Transverse colon (tissue), 4 donors: ENCODE measurements around the gene F13A1. TPM values are rescaled to one million over a fixed set of nuclear protein-coding genes. Genes with fewer than 3 reads are reported as not detected.

Experiments used
- DNase-seq: peaks from one replicate; pipeline ENCODE4 v3.0.0-alpha.2; 2019
- H3K27ac ChIP-seq, 4 donors: fragments of 200-600 bp; sonication (generic); 2 replicates each; pipeline ENCODE4 v1.5.1; 2016 to 2018; ENCODE audit warnings: inconsistent platforms in 4 of 4
- H3K27me3 ChIP-seq: fragments of 200-600 bp; sonication (generic); 2 replicates; pipeline ENCODE4 v1.5.1; 2017; ENCODE audit warnings: inconsistent platforms
- H3K36me3 ChIP-seq, 4 donors: fragments of 200-600 bp; sonication (generic); 2 replicates each; pipeline ENCODE4 v1.5.1; 2017 to 2019; ENCODE audit warnings: inconsistent platforms in 4 of 4
- H3K4me1 ChIP-seq, 4 donors: fragments of 200-600 bp; sonication (generic); 2 replicates each; pipeline ENCODE4 v1.5.1; 2017 to 2020; ENCODE audit warnings: inconsistent platforms in 4 of 4
- H3K4me3 ChIP-seq, 4 donors: fragments of 200-600 bp; sonication (generic); 1 replicate in 1 of 4; 2 replicates in 3 of 4; pipeline versions ENCODE4 v1.5.1 to v1.6.1; 2017 to 2019; ENCODE audit warnings: inconsistent platforms in 4 of 4
- H3K9me3 ChIP-seq, 2 donors: fragments of 200-600 bp; sonication (generic); 2 replicates each; pipeline ENCODE4 v1.5.1; 2017 to 2019; ENCODE audit warnings: inconsistent platforms in 2 of 2
- EP300 ChIP-seq: sonication (generic); formaldehyde crosslinking; IDR thresholded peaks from one replicate; pipeline ENCODE4 v1.6.1; 2017; ENCODE audit warnings: antibody characterized with exemption, low read depth
- POLR2A ChIP-seq: fragments of 450-650 bp; IDR thresholded peaks from one replicate; pipeline ENCODE4 v1.6.1; 2016; ENCODE audit warnings: antibody characterized with exemption, mild to moderate bottlenecking, moderate library complexity
- POLR2AphosphoS5 ChIP-seq, 3 donors: sonication (generic); formaldehyde crosslinking; IDR thresholded peaks; one replicate each; pipeline ENCODE4 v1.6.1; 2016; ENCODE audit warnings: antibody characterized with exemption in 3 of 3
- WGBS, 2 donors: methylation state at CpG; one replicate each; pipeline ENCODE4 v1.1.5; 2018; ENCODE audit warnings: low coverage in 1 of 2; 5-methylcytosine and 5-hydroxymethylcytosine counted together
- in situ Hi-C, 4 donors: fragments of 200-750 bp; cut with MboI; loops; one replicate each; pipeline versions ENCODE4 v1.15.0 to v1.15.1; 2017; ENCODE audit warnings: low sequenced_read_pairs in 3 of 4, low pct_ligation_motif_present in 1 of 4, low pct_unique_long_range_greater_than_20kb in 1 of 4
- intact Hi-C: fragments of 100-400 bp; cut with DNase I; formaldehyde crosslinking; loops from one replicate; pipeline ENCODE4 v1.15.1; 2023; ENCODE audit warnings: low total_unique reads
- total RNA-seq, 4 donors: library from RNA; depleted of rRNA; stranded (reverse); fragments of >200 nt; gene quantifications; one replicate each; pipeline ENCODE4 v1.1.0, GENCODE V29; 2016
- TF ChIP-seq, protein P1 (sequence below), 5 experiments: fragments of 200-600 bp in 3 of 5; fragments of 450-650 bp in 2 of 5; sonication (generic) in 3 of 5; IDR thresholded peaks; 1 replicate in 2 of 5; 2 replicates in 3 of 5; pipeline ENCODE4 v1.5.1; 2016 to 2017; ENCODE audit warnings: antibody characterized with exemption in 5 of 5, inconsistent platforms in 3 of 5, mild to moderate bottlenecking in 2 of 5, moderate library complexity in 1 of 5

Gene F13A1
- total RNA-seq, 4 donors from 2014 or later: 5.4 to 58.4 (median 27.0) TPM

DNA sequence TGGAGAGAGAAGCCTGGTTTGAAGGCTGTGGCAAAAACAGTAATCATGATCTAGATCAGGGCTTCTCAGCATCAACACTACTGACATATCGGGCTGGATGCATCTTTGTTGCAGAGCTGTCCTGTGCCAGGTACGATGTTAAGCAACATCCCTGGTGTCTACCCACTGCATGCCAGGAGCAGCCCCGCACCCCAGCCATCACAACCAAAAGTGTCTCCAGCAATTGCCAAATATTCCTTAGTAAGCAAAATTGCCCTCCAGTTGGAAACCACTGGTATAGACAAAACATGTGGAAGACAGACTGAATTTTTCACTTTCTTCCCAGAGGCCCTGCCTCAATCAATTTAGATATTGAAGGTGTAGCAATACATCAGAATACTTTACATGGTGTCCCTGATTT is 166.1 kb downstream of the F13A1 start:
- no peaks in the 10 kb centered on the region for H3K36me3 ChIP-seq
- intact Hi-C loops: no loop called here
- no peak overlapping the region for H3K4me3 ChIP-seq
- DNase-seq: no peak
- H3K27ac ChIP-seq: no peak overlapping the region
- no peaks in the 10 kb centered on the region for H3K27me3 ChIP-seq
- 98% methylated on average over 3 of the region's 3 CpGs; no CpG with 5 or more reads in 1 of the 2 donors for WGBS, 2 donors
- no peaks in the 10 kb centered on the region for H3K9me3 ChIP-seq
- in situ Hi-C loops: no loop called here
- no peaks in the 10 kb centered on the region for H3K4me1 ChIP-seq
- no peak for TF ChIP-seq EP300
- TF ChIP-seq, protein P1, sequence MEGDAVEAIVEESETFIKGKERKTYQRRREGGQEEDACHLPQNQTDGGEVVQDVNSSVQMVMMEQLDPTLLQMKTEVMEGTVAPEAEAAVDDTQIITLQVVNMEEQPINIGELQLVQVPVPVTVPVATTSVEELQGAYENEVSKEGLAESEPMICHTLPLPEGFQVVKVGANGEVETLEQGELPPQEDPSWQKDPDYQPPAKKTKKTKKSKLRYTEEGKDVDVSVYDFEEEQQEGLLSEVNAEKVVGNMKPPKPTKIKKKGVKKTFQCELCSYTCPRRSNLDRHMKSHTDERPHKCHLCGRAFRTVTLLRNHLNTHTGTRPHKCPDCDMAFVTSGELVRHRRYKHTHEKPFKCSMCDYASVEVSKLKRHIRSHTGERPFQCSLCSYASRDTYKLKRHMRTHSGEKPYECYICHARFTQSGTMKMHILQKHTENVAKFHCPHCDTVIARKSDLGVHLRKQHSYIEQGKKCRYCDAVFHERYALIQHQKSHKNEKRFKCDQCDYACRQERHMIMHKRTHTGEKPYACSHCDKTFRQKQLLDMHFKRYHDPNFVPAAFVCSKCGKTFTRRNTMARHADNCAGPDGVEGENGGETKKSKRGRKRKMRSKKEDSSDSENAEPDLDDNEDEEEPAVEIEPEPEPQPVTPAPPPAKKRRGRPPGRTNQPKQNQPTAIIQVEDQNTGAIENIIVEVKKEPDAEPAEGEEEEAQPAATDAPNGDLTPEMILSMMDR (IDR thresholded peaks at IDR 0.05): no peak
- TF ChIP-seq POLR2AphosphoS5 (IDR thresholded peaks at IDR 0.05): no peak
- TF ChIP-seq POLR2A: no peak

GRCh38 chr6:6152060-6152459 is 168.4 kb downstream of the F13A1 start:
- WGBS, 2 donors: 40 to 53% methylated on average over 6 of the region's 6 CpGs
- TF ChIP-seq, protein P1 (IDR thresholded peaks at IDR 0.05): no peak
- TF ChIP-seq POLR2AphosphoS5 (IDR thresholded peaks at IDR 0.05): no peak
- no peak for TF ChIP-seq EP300
- in situ Hi-C loops (no loop called here), intact Hi-C loops (no loop called here)
- Histone ChIP-seq H3K4me1 (no peaks in the 10 kb centered on the region), H3K27me3 (no peaks in the 10 kb centered on the region), H3K36me3 (no peaks in the 10 kb centered on the region), H3K4me3 (no peak overlapping the region), H3K9me3 (no peaks in the 10 kb centered on the region), H3K27ac (no peak overlapping the region)
- DNase-seq: no peak

DNA sequence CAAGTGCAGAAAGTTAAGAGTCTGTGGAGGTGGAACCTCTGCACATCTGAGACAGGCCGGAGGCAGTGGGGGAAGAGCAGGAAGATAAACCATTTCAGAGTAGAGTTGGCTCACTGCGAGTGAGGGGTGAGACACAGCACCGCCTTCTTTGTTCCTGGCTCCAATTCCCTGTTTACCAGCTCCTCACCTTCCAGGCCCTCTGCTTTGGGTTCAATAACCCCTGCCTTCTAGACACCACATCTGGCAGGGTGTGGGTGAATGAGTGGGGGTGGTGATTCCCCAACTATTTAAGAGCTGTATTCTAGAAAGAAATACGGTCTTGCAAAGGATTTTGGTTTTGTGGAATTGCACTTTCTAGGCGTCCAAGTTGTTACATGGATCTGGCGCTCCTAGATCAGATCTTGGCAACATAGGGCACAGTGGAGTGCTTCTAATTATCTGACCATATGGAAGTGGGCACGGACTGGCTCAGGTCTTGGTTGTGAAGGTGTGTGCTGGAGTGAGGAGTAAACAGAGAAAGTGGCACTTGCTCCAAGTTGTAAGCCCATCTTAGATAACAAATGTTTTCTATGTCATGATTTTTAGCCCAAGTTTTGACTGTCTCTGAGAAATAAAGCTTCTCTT is 172.2 kb downstream of the F13A1 start:
- H3K4me3 ChIP-seq: no peak overlapping the region
- 62 to 68% methylated on average over 5 to 7 of the region's 7 CpGs for WGBS, 2 donors
- no peaks in the 10 kb centered on the region for H3K36me3 ChIP-seq
- H3K27ac ChIP-seq: no peak overlapping the region
- TF ChIP-seq, protein P1 (IDR thresholded peaks at IDR 0.05): no peak
- TF ChIP-seq POLR2A (no peak), POLR2AphosphoS5 (IDR thresholded peaks at IDR 0.05) (no peak), EP300 (no peak)
- no peaks in the 10 kb centered on the region for H3K9me3 ChIP-seq
- H3K4me1 ChIP-seq: no peaks in the 10 kb centered on the region
- H3K27me3 ChIP-seq: no peaks in the 10 kb centered on the region
- intact Hi-C loops (no loop called here), in situ Hi-C loops (no loop called here)
- DNase-seq: no peak

- no peaks in the 10 kb centered on the region for H3K4me1 ChIP-seq
- no peak overlapping the region for H3K27ac ChIP-seq
- no peaks in the 10 kb centered on the region for H3K36me3 ChIP-seq
- 52 to 69% methylated on average over 3 to 4 of the region's 4 CpGs for WGBS, 2 donors
- intact Hi-C loops: no loop called here
- H3K9me3 ChIP-seq: no peaks in the 10 kb centered on the region
- H3K4me3 ChIP-seq: no peak overlapping the region
- DNase-seq: no peak
- H3K27me3 ChIP-seq: no peaks in the 10 kb centered on the region
- in situ Hi-C loops: no loop called here
- TF ChIP-seq POLR2A (no peak), POLR2AphosphoS5 (IDR thresholded peaks at IDR 0.05) (no peak)
- TF ChIP-seq, protein P1 (IDR thresholded peaks at IDR 0.05): peak in 3 of 5 experiments; percentile 13 to 36 (median 34)
Observed at GRCh38 chr6:6131492-6132109, 188.9 kb downstream of the F13A1 start.
